SK-N-SH (cell line): ENCODE measurements around the gene PYGO1. TPM values are rescaled to one million over a fixed set of nuclear protein-coding genes. Genes with fewer than 3 reads are reported as not detected.

Experiments
- CTCF ChIA-PET: fragments of 300-600, 350-600 bp; formaldehyde crosslinking; extraction: SDS; loops from one replicate; lab custom pipeline; 2021; lab: Yijun Ruan, JAX
- POLR2A ChIA-PET: fragments of 350-600 bp; sonication (Branson Sonifier 250); formaldehyde crosslinking; extraction: SDS; loops from one replicate; lab custom pipeline; 2020; ENCODE audit warnings: antibody characterized with exemption, inconsistent platforms; lab: Yijun Ruan, JAX
- DNase-seq: peaks from one replicate; pipeline ENCODE4 v3.0.0; 2012
- H2AFZ ChIP-seq: fragments of 200-600 bp; sonication (generic); 2 replicates; pipeline ENCODE4 v1.8.1; 2016; ENCODE audit warnings: antibody characterized with exemption, mild to moderate bottlenecking, low read depth
- H3F3A ChIP-seq: fragments of 200-600 bp; sonication (generic); replicated peaks from 2 replicates; pipeline ENCODE3; 2016; ENCODE audit warnings: antibody characterized with exemption, mild to moderate bottlenecking; ENCODE audit not compliant: insufficient read depth
- H3K27ac ChIP-seq, 2 experiments: fragments of 200-500 bp in 1 of 2; fragments of 200-600 bp in 1 of 2; sonication (Bioruptor generic) in 1 of 2; sonication (generic), shearing (Covaris generic) in 1 of 2; 2 replicates each; pipeline versions ENCODE4 v1.5.1 to v1.6.1; 2014 to 2016; ENCODE audit warnings: low read depth in 2 of 2, inconsistent platforms in 1 of 2, low read length in 1 of 2, mild to moderate bottlenecking in 1 of 2, mixed read lengths in 1 of 2
- H3K27me3 ChIP-seq: fragments of 200-600 bp; sonication (generic), shearing (Covaris generic); 2 replicates; pipeline ENCODE4 v1.6.1; 2016; ENCODE audit warnings: mixed run types; ENCODE audit not compliant: insufficient read depth
- H3K36me3 ChIP-seq, 2 experiments: fragments of 200-500 bp in 1 of 2; fragments of 200-600 bp in 1 of 2; sonication (Bioruptor generic) in 1 of 2; sonication (generic) in 1 of 2; replicated peaks in 1 of 2; 2 replicates each; pipeline versions ENCODE3 to v1.5.1; 2014 to 2016; ENCODE audit warnings: low read length in 1 of 2, mild to moderate bottlenecking in 1 of 2; ENCODE audit not compliant: insufficient read depth in 2 of 2, control insufficient read depth in 1 of 2
- H3K4me1 ChIP-seq, 2 experiments: fragments of 200-500 bp in 1 of 2; fragments of 200-600 bp in 1 of 2; sonication (Bioruptor generic) in 1 of 2; sonication (generic), shearing (Covaris generic) in 1 of 2; 2 replicates each; pipeline versions ENCODE4 v1.5.1 to v1.6.1; 2014 to 2016; ENCODE audit warnings: low read depth in 1 of 2, low read length in 1 of 2, mixed run types in 1 of 2; ENCODE audit not compliant: insufficient read depth in 2 of 2, control insufficient read depth in 1 of 2
- H3K4me2 ChIP-seq: fragments of 200-600 bp; sonication (generic), shearing (Covaris generic); 2 replicates; pipeline ENCODE4 v1.6.1; 2017; ENCODE audit warnings: mixed run types
- H3K4me3 ChIP-seq, 2 experiments: fragments of 200-500 bp in 1 of 2; fragments of 200-600 bp in 1 of 2; sonication (Bioruptor generic) in 1 of 2; sonication (generic), shearing (Covaris generic) in 1 of 2; 2 replicates each; pipeline versions ENCODE4 v1.5.1 to v1.8.1; 2014 to 2016; ENCODE audit warnings: low read depth in 2 of 2, inconsistent platforms in 1 of 2, low read length in 1 of 2, mild to moderate bottlenecking in 1 of 2, mixed read lengths in 1 of 2, moderate library complexity in 1 of 2
- H3K79me2 ChIP-seq: fragments of 200-600 bp; sonication (generic); 2 replicates; pipeline ENCODE4 v1.8.1; 2017; ENCODE audit warnings: mild to moderate bottlenecking; ENCODE audit not compliant: insufficient read depth
- H3K9ac ChIP-seq: fragments of 200-600 bp; sonication (generic); 2 replicates; pipeline ENCODE4 v1.6.1; 2017; ENCODE audit warnings: mixed run types
- H3K9me2 ChIP-seq: fragments of 200-600 bp; sonication (generic); 2 replicates; pipeline ENCODE4 v1.6.1; 2017; ENCODE audit warnings: mixed run types
- H3K9me3 ChIP-seq: fragments of 200-600 bp; sonication (generic); 2 replicates; pipeline ENCODE4 v1.6.1; 2017; ENCODE audit warnings: mixed run types, mild to moderate bottlenecking, moderate library complexity
- H4K20me1 ChIP-seq: fragments of 200-600 bp; sonication (generic); 2 replicates; pipeline ENCODE4 v1.6.1; 2017; ENCODE audit warnings: mild to moderate bottlenecking, mixed run types; ENCODE audit not compliant: insufficient read depth
- CHD2 ChIP-seq: fragments of 150-350 bp; IDR thresholded peaks from 2 replicates; pipeline ENCODE4 v1.6.1; 2018; ENCODE audit warnings: low read length; ENCODE audit not compliant: partially characterized antibody
- ELF1 ChIP-seq: IDR thresholded peaks from 2 replicates; pipeline ENCODE4 v1.4.0; 2012
- EP300 ChIP-seq, 2 experiments: IDR thresholded peaks; 2 replicates each; pipeline versions ENCODE4 v1.4.0 to v1.6.1; 2012; ENCODE audit warnings: borderline replicate concordance in 1 of 2, low read depth in 1 of 2, low read length in 1 of 2
- EZH2phosphoT487 ChIP-seq: fragments of 200-600 bp; sonication (generic); IDR thresholded peaks from 2 replicates; pipeline ENCODE4 v1.6.1; 2017; ENCODE audit warnings: low read depth, mixed run types, mild to moderate bottlenecking, antibody characterized with exemption, moderate library complexity, borderline replicate concordance
- FOSL2 ChIP-seq: IDR thresholded peaks from 2 replicates; pipeline ENCODE4 v1.4.0; 2012; ENCODE audit warnings: low read depth, mild to moderate bottlenecking, moderate library complexity, borderline replicate concordance
- FOXJ3 ChIP-seq: sonication (generic); formaldehyde crosslinking; IDR thresholded peaks from 2 replicates; pipeline ENCODE4 v1.5.1; 2020; ENCODE audit warnings: mild to moderate bottlenecking, missing genetic modification reagents
- FOXM1 ChIP-seq: IDR thresholded peaks from 2 replicates; pipeline ENCODE4 v1.4.0; 2012; ENCODE audit warnings: low read depth, mild to moderate bottlenecking
- GABPA ChIP-seq: IDR thresholded peaks from 2 replicates; pipeline ENCODE4 v1.4.0; 2012; ENCODE audit warnings: low read depth, mild to moderate bottlenecking
- GATA2 ChIP-seq: sonication (generic); formaldehyde crosslinking; IDR thresholded peaks from 2 replicates; pipeline ENCODE4 v1.5.0; 2020; ENCODE audit warnings: mild to moderate bottlenecking, missing genetic modification reagents
- NFIC ChIP-seq: IDR thresholded peaks from 2 replicates; pipeline ENCODE4 v1.4.0; 2012; ENCODE audit warnings: borderline replicate concordance
- POLR2AphosphoS5 ChIP-seq: IDR thresholded peaks from 2 replicates; pipeline ENCODE4 v1.6.1; 2012; ENCODE audit warnings: low read depth, low read length
- RAD21 ChIP-seq: IDR thresholded peaks from 2 replicates; pipeline ENCODE4 v1.6.1; 2012; ENCODE audit warnings: mild to moderate bottlenecking, low read length
- RCOR1 ChIP-seq: fragments of 150-350 bp; IDR thresholded peaks from 2 replicates; pipeline ENCODE4 v1.6.1; 2017; ENCODE audit warnings: antibody characterized with exemption, low read length
- RFX5 ChIP-seq: IDR thresholded peaks from 2 replicates; pipeline ENCODE4 v1.6.1; 2012; ENCODE audit warnings: mild to moderate bottlenecking, improper control_type of control experiment, low read length
- RXRA ChIP-seq: IDR thresholded peaks from 2 replicates; pipeline ENCODE4 v1.4.0; 2012; ENCODE audit warnings: low read depth, mild to moderate bottlenecking, borderline replicate concordance
- SMC3 ChIP-seq: IDR thresholded peaks from 2 replicates; pipeline ENCODE4 v1.6.1; 2012; ENCODE audit warnings: low read depth, low read length, improper control_type of control experiment
- TAF1 ChIP-seq: IDR thresholded peaks from 2 replicates; pipeline ENCODE4 v1.6.1; 2012; ENCODE audit warnings: low read depth, mild to moderate bottlenecking, low read length, moderate library complexity, borderline replicate concordance
- TCF12 ChIP-seq: IDR thresholded peaks from 2 replicates; pipeline ENCODE4 v1.4.0; 2012
- USF2 ChIP-seq: fragments of 150-350 bp; IDR thresholded peaks from 2 replicates; pipeline ENCODE4 v1.6.1; 2017; ENCODE audit warnings: antibody characterized with exemption, low read length, low read depth, borderline replicate concordance
- YY1 ChIP-seq: IDR thresholded peaks from 2 replicates; pipeline ENCODE4 v1.4.0; 2012; ENCODE audit warnings: low read depth, mild to moderate bottlenecking
- WGBS: methylation state at CpG from one replicate; pipeline ENCODE4 v1.1.6; 2017; ENCODE audit warnings: low lambda C conversion rate; 5-methylcytosine and 5-hydroxymethylcytosine counted together
- polyA plus RNA-seq, 3 experiments: library from polyadenylated mRNA; depleted of rRNA; stranded (reverse); fragments of >200 nt; gene quantifications; 2 replicates each; pipeline ENCODE4 v1.2.3, GENCODE V29; 2012

Gene PYGO1
- polyA plus RNA-seq, 1 of the 3 experiments (the other 2 are of a cell fraction): 2.3 TPM

DNA sequence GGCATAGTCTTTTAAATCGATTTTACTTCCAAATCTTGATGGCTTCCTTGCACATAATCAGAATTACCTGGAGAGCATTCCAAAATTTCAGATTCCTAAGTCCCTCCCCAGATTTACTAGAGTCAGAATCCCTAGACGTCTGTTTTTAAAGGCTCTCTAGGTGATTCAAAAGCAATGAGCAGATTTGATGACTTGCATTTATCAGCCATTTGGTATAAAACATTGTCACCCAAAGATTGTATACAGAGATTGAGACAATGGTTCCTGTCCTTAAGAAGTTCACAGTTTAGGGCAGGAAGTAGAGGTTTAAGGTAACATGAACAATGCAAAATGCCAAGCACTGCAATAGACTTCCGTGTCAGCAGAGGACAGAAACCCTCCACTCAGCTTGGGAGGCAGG lies 2.6 kb upstream of the PYGO1 start:
- no peaks in the 10 kb centered on the region for H4K20me1 ChIP-seq
- H3K4me1 ChIP-seq: peaks cover 0 to 8% of the 10 kb centered on the region in 2 experiments; a peak in 2 of 4 replicates
- no peak overlapping the region for H3K4me2 ChIP-seq
- POLR2A ChIA-PET: interaction anchor here (0.6 kb wide), 1 partner anchor 225 kb away, joined by 5 read pairs; no protein-coding TSS in a partner anchor
- no peaks in the 10 kb centered on the region for H3K9me3 ChIP-seq
- CTCF ChIA-PET: no interaction called here
- H3K36me3 ChIP-seq: no peaks in the 10 kb centered on the region
- TF ChIP-seq RXRA (no peak), POLR2AphosphoS5 (no peak), FOXM1 (no peak), FOSL2 (no peak), CHD2 (no peak), GATA2 (CRISPR knock-in tag) (no peak), GABPA (no peak), SMC3 (no peak), TAF1 (no peak)
- no peaks in the 10 kb centered on the region for H3K9me2 ChIP-seq
- H3K4me3 ChIP-seq: no peak overlapping the region
- H3F3A ChIP-seq: peaks cover 3% of the 10 kb centered on the region
- no peaks in the 10 kb centered on the region for H3K27me3 ChIP-seq
- H3K79me2 ChIP-seq: peaks cover 14% of the 10 kb centered on the region; the same call in 1 of the 2 replicates
- no peak for DNase-seq
- no peak overlapping the region for H3K9ac ChIP-seq
- H3K27ac ChIP-seq: no peak overlapping the region
- WGBS: 89% methylated on average over 3 of the region's 3 CpGs
- no peak overlapping the region for H2AFZ ChIP-seq

DNA sequence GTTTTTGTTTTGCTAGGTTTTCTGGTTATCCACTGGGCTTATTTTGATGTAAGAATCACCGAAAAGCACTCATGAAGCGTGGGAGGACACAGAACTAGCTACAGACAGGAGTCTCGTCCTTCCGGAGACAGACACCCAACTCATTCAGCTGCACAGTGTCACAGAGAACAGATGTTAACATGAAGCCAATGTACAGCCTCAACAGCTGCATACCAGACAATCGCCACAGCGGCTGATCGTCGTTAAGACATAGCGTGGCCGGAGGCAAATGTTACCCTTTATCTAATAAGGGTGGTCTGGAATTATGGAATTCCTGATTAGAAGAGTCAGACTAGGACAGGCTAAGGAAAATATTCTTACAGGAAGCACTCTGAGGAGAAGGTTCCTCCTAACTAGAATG lies 1.1 kb upstream of the PYGO1 start:
- Histone ChIP-seq H3K4me1 (peaks cover 0 to 15% of the 10 kb centered on the region in 2 experiments; a peak in 2 of 4 replicates), H3K4me2 (0 out of 2 replicates have a peak overlapping the region, but pooled peaks have one; percentile 85), H4K20me1 (no peaks in the 10 kb centered on the region), H3K9ac (no peak overlapping the region), H3K4me3 (peak overlapping the region; percentile 71 to 77; a peak in 3 of 4 replicates), H3F3A (peaks cover 3% of the 10 kb centered on the region), H3K9me3 (no peaks in the 10 kb centered on the region), H3K9me2 (no peaks in the 10 kb centered on the region), H3K27me3 (no peaks in the 10 kb centered on the region), H2AFZ (no peak overlapping the region), H3K79me2 (peaks cover 21% of the 10 kb centered on the region), H3K27ac (0 out of 4 replicates have a peak overlapping the region, but pooled peaks of 1 of the 2 experiments have one; percentile 85), H3K36me3 (no peaks in the 10 kb centered on the region)
- TF ChIP-seq GATA2 (CRISPR knock-in tag) (peak; percentile 84), SMC3 (no peak), TCF12 (peak; percentile 35; the same call in 1 of the 2 replicates), ELF1 (no peak), FOXJ3 (CRISPR knock-in tag) (no peak), RFX5 (no peak), FOSL2 (no peak), EZH2phosphoT487 (no peak), USF2 (no peak), NFIC (no peak), RAD21 (no peak), POLR2AphosphoS5 (no peak), EP300 (IDR thresholded peaks at IDR 0.05; ENCODE audit: borderline replicate concordance in 1 of 2, low read depth in 1 of 2, low read length in 1 of 2) (peak in 1 of 2 experiments; percentile 62; a peak in 1 of 4 replicates), CHD2 (peak; percentile 78), RCOR1 (peak; percentile 89), FOXM1 (no peak), YY1 (no peak)
- DNase-seq: peak; percentile 75
- ChIA-PET CTCF (no interaction called here), POLR2A (no interaction called here)
- WGBS: 73% methylated on average over 10 of the region's 10 CpGs
